LHCN-M2 (cell line): ENCODE data around the gene ITGAD. TPM values are rescaled to one million over a fixed set of nuclear protein-coding genes. Genes with fewer than 3 reads are reported as not detected.

Experiments used
- DNase-seq: peaks from one replicate; pipeline ENCODE4 v3.0.0-alpha.2; 2012; ENCODE audit warnings: low read depth
- polyA plus RNA-seq: library from polyadenylated mRNA; unstranded; fragments of >200 nt; gene quantifications from one replicate; pipeline ENCODE4 v1.2.1, GENCODE V29; 2012; ENCODE audit warnings: missing spikeins
- total RNA-seq: library from RNA; depleted of rRNA; stranded (reverse); fragments of >200 nt; gene quantifications from 2 replicates; pipeline ENCODE4 v1.2.3, GENCODE V29; 2014; rRNA removed

Gene ITGAD
- total RNA-seq: not detected in 2 replicates
- not detected for polyA plus RNA-seq

DNA sequence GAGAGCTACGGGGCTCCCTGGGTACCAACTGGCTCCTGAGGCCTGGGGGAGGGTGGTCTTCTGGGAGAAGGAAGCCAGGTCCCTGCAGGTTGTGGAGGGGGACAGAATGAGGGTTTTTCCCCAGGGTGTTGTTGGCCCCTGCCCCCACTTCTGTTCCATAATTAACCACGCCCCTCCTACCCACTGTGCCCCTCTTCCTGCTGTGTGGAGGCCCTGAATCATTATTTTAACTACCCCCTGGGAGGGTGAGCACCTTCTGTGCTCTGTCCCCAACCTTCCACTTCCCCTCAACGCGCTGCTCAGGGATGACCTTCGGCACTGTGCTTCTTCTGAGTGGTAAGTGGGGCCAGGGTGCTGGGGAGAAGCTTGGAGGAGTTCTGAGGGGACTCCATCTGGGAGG is at the start of gene ITGAD:
TSS of gene ITGAD (plus strand) at position 280 of the 400 bp plus-strand sequence. CDS start at position 306, 26 bp downstream.
- DNase-seq: no peak

DNA sequence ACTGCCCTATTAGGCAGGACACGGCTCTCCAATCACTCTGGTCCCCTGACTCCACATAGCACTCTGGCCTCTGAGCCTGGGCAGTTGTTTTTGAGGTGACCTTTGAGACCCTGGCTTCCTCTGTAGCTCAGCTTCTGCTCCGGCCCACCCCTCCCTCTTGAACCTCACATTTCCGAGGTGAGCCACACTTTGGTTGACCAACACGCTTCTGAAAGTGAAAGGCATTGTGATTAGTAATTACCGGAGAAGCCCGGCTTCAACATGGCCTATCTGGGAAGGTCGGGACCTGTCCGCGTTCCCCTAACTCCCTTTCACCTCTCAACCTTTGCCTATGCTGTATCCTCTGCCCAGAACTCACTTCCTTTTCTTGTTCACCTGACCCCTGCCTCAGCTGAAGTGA is 48.4 kb upstream of the ITGAD start:
- DNase-seq: no peak

DNA sequence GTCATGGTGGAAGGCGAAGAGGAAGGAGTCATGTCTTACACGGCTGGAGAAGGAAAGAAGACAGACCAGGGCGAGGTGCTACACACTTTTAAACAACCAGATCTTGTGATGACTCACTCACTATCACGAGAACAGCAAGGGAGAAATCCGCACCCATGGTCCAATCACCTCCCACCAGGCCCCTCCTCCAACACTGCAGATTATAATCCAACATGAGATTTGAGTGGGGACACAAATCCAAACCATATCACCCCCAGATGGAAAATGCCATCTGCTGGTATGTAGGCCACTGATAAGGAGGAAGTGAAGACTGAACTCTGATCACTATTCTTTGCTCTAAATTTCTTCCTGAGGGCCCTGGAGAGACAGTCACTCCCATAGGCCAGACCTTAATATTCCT is 45.7 kb upstream of the ITGAD start:
- DNase-seq: no peak

DNA sequence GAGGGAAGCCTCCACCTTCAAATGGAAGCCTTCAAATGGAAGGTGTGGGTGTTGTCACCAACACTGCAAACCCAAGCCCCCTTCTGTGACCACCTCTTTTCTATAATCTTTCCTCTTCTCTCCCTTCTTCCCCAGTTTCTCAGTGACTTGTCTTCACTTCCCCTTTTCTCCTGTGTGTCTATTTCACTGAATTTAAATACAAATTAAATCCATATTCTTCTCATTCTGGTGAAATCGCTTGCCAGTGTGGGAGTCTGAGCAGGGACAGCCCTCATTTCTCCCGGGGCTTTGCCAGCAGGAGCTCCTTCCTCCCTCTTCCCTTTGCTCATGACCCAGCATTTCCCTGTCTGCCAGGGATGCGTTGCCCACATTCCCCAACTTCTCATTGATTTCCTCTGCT is 44.6 kb upstream of the ITGAD start:
- DNase-seq: no peak

DNA sequence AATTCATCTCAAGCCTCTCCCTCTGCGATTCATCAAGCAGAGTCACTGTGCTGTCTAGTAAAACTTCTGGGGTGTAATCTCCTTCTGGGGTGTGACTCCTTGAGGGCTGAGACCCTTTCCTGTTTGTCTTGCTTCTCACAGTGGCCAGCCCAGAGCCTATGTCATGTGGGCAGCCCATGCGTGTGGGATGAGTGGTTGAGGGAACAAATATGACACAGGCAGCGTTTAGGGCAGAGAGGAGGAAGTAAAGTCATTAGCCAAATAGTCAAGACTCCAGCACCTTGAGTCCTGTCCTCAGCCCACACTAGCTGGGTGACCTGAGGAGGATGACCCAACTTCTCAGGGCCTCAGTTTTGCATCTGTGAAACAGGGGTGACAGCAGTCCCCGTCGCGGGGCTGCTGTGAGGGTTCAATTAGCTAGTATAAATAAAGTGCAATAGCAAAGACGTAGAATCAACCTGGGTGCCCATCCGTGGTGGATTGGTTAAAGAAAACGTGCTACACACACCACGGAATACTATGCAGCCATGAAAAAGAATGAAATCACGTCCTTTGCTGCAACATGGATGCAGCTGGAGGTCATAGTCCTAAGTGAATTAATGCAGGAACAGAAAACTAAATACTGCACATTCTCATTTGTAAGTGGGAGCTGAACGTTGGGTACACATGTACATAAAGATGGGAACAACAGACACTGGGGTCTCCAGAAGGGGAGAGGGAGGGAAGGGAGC is 42.7 kb upstream of the ITGAD start:
- no peak for DNase-seq

DNA sequence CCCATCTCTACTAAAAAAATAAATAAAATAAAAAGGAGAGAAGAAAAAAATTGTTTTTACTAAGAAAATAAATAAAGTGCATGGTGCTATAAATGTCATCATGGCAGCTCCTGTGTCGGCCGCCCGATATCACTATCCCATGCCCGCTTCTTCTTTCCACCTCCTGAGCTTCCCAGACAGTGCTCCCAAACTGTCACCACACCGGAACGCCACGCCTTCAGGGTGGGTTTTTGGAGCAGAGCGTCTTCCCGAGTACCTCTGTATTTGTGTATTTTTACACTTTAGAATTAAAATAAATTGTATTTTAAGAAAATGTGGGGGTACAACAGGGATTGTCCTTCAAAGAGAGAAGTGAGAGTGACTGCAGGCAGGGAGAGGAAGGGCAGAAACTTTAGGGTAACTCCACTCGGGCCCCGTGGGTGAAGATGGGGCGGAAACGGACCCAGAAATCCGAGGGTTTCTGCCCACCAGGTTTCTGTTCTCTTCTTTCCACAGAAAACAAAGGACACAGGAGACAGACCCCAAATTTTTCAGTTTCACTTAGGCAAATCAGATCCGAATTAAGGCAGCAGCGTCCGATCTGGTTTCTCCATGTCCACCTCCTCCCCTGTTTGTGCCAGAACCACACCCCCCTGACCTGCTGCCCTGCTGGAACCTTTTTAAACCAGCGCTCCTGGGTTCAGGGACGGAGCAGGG is 41.7 kb upstream of the ITGAD start:
- DNase-seq: no peak

DNA sequence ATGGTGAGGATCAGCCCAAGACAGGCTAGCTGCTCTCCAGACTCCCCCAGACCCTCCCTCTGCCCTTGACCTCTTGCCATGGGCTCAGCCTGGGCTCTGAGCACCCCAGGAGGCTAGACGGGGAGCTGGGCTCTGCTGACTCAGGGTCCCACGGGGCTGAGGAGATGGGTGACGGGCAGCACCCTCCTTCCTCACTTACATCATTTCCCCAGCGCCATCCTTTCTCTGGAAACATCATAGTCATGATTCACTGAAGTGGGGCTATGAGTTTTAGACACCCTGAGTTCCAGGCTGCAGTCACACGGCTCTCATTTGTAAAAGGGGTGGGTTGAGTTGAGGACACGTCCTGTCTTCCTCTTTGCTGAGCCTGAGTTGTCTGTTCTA is 41.2 kb upstream of the ITGAD start:
- no peak for DNase-seq

DNA sequence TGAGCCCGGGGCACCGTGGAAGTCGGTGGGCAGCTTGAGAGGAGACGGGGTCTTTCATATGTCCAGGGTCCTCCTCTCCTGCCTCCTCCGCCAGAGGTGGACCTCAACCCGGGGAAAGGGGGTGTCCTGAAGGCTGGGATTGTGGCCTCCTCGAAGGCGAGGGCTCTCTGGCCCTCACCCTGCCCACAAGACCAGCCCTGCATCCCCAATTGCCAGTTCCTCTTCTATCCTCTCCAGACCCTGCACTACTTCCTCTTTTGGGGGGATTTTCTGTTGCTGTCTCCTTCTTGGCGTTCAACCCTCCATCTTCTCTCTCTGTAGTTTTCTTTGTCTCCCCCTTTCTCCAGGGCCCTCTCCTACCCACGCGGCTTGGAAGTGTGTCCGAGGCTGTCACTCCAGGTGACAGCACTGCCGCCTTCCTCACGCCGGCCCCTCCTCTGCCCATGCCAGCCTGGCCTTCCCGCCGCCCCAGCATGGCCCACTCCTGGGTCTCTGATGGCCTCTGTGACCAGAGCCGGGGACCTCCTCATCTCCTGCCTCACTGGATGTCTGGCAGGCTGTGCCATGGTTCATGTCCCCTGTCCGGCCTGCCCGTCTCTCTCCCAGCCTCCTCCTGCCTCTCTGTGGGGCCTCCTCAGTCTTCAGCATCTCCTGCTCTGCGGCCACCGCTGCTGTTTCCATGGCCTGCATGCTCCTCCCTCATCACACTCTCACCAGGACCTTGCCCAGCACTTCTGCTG is 40.6 kb upstream of the ITGAD start:
- DNase-seq: no peak

DNA sequence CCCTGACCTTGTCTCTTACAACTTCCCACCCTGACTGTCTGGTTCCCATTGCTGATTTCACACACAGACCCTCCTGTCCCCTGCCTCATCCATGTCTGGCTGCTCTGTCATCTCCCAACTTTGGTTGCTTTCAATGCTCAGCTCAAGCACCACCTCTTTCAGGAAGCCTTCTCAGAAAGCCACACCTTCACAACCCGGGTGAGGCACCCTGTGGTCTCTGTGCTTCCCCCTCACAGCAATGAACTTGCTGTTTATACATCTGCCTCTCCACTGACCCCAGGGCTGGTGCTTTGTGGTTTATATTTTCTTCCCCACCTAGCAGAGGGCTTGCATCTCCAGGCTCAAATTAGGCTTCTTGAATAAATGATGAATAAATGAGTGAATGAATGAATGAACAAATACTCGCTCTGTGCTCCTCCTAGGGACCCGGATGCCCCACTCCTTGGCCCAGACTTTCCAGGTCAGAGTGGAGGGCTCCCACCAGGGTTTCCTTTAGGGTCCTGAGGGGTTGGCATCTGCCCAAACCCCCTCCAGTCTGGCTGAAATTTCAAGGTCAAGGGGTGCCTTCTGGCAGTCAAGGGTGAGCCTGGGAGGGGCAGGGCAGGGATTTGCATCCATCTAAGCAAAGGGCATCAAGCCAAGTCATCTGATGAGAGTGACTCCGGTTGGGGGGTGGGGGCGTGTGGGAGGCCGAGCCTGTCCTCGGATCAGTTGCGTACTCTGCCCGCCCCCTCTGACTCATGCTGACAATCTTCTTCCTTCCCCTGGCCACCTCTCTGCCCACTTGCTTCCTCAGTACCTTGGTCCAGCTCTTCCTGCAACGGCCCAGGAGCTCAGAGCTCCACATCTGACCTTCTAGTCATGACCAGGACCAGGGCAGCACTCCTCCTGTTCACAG is 38.5 kb upstream of the ITGAD start, which contains the start of gene ITGAX:
TSS of gene ITGAX (plus strand) at position 783 of the 898 bp plus-strand sequence. CDS start at position 862, 79 bp downstream.
- DNase-seq: peak; percentile 34

DNA sequence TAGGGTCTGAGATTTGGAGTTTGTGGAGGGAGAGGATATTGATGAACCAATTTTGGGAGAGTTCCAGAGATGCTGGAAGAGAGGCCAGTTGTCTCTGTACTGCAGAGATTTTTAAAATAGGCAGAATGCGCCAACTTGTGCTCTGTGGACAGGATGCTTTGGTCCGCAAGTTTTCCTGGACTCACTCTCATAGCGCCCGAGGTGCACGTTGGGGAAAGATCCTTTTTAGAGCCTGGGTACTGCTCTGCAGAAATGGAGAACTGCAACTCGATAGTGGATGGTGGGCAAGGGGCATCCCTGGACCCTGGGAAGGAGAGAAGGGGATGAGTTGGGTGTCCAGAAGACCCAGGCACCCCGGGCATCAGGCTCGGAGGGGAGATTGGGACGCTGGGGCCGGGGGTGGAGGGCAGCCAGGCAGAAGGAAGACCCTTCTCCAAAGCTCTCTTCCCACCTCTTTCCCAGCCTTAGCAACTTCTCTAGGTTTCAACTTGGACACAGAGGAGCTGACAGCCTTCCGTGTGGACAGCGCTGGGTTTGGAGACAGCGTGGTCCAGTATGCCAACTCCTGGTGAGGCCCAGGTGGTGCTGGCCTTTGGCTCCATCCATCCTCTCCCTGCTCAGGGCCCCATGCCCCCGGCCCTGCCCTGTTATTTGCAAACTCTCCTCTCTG is 37.6 kb upstream of the ITGAD start:
- DNase-seq: no peak

DNA sequence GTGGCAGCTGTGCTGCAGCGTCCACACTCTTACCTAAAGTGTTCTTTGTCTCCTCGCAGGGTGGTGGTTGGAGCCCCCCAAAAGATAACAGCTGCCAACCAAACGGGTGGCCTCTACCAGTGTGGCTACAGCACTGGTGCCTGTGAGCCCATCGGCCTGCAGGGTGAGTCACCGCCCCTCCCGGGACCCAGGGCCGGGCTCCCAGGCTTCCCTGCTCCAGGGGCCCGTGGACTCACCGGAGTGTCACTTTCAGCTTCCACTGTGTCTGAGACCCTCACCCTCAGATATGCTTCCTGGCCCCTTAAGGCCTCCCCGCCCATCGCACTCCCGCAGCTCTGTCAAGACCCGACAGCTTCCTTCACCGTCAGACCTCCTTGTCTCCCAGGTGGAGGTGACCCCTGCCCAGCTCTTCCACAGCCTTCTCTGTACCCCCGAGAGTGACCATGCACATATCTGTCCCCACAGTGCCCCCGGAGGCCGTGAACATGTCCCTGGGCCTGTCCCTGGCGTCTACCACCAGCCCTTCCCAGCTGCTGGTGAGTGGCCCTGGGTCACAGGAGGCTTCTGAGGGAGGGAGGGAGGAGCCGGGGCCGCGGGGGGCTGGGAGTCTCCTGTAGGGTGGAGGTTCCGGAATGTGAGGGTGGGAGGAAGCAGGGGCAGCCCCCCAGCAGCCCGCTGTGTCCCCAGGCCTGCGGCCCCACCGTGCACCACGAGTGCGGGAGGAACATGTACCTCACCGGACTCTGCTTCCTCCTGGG is 36.4 kb upstream of the ITGAD start:
- peak; percentile 6 for DNase-seq

DNA sequence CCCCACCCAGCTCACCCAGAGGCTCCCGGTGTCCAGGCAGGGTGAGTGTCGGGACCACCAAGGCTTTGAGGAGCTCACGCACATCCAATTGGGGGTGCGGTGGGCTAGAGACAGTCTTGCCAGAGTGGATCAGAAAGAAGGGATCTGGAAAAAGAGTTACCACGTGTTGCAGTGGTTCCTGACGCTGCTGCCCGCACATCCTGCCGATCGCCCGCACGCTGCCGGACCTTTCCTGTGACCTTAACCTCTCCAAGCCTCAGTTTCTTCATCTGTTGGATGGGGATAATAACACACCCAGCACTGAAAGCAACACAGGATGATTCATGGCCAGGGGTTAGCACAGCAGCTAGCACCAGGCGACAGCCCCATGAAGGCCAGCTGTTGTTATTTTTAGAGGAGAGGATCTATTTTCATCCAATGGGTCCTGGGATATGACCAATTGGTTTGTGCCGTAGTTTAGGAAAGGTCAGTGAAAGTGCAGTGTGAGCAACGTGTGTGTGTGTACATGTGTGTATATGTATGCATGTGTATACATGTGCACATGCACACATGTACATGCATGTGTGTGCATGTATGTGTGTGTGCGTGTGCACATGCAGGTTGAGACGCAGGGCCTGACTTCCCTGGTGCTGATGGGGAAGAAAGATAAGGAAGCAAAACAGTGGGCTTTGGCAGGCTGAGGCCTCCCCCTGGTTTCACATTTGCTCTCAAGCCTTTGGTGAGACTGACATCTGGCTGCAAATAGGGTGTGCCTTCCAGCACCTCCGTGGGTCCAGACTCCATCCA is 35.6 kb upstream of the ITGAD start:
- peak; percentile 60 for DNase-seq

DNA sequence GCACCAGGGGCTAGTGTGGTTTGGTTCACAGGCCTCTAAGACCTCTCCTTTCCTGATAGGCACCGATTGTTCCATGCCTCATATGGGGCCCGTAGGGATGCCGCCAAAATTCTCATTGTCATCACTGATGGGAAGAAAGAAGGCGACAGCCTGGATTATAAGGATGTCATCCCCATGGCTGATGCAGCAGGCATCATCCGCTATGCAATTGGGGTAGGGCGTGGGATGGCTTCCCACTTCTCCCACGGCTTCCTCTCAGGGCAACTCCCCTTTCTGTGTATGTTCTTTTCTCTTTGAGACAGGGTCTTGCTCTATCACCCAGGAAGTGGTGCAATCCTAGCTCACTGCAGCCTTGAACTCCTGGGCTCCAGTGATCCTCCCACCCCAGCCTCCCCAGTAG is 32.9 kb upstream of the ITGAD start:
- DNase-seq: no peak

DNA sequence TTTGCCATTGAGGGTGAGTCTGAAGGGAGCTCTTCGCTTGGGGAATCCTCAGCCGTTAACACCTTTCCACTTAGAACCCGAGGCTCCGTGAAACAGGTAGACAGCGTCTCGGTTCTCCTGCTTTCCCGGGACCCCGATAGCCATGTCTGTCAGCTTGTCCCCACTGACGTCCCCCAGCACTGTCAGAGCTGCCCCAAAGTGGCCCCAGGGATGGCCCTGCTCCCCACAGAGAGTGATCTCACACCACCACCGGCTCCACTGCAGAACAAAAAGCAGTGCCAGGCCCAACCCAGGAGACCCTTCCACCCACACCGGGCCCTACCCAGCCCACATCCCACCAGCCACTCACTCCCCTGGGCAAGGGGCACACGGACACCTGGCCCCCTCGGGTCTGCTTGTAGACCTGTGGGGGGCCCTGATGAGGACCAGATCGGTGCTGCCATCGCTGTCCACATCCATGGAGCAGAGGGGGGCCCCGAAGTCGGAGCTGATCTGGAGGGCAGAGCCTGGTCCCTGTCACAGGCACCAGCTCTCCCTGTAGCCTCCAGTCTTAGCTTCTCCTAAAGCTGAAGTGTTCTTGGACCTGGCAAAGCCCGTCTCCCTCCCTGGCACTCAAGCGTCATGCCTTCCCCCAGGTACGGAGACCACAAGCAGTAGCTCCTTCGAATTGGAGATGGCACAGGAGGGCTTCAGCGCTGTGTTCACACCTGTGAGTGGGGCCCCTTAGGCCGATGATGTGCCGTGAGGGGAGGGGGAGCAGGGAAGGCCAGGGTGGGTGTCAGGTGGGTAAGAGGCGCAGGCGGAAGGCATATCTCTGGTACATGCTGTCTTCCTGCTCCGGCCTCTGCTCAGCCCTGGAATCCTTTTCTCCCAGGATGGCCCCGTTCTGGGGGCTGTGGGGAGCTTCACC is 31.7 kb upstream of the ITGAD start:
- no peak for DNase-seq

DNA sequence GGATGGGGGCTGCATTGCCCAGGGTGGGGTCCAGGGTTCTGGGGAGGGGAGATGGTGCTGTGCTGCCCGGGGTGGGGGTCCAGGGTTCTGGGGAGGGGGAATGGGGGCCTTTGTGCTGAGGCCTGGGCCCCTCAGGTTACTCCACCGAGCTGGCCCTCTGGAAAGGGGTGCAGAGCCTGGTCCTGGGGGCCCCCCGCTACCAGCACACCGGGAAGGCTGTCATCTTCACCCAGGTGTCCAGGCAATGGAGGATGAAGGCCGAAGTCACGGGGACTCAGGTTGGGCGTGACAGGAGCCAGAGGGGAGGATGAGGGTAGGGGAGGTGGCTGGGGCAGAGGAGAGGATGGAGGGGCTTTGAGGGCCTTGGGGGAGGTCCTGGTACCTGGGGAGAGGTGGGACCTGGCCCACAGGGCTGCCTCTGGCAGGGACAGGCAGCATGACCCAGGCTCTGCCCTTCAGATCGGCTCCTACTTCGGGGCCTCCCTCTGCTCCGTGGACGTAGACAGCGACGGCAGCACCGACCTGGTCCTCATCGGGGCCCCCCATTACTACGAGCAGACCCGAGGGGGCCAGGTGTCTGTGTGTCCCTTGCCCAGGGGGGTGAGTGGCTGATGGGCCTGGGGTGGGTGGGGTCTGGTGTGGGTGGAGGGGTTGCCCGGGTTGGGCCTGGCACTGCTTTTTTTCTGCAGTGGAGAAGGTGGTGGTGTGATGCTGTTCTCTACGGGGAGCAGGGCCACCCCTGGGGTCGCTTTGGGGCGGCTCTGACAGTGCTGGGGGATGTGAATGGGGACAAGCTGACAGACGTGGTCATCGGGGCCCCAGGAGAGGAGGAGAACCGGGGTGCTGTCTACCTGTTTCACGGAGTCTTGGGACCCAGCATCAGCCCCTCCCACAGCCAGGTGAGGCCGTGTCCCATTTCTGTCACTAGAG is 30.4 kb upstream of the ITGAD start:
- no peak for DNase-seq

DNA sequence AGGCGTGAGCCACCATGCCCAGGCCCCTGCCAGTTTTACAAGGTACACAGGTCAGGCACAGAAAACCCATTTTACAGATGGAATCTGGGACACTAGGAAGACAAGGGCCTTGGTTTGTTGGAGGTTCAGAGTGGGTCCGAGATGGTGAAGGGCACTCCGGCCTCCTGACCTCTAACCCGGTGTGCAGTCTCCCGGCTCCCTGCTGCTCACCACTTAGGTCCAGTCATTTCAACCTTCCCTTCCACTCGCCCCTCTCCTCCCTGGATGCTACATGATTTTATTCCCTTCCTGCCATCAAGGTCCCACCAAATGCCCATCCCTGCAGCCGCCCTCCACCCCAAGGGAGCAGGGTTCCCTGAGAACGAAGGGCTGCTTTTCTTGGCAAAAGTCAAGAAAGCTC is 29.4 kb upstream of the ITGAD start:
- no peak for DNase-seq

DNA sequence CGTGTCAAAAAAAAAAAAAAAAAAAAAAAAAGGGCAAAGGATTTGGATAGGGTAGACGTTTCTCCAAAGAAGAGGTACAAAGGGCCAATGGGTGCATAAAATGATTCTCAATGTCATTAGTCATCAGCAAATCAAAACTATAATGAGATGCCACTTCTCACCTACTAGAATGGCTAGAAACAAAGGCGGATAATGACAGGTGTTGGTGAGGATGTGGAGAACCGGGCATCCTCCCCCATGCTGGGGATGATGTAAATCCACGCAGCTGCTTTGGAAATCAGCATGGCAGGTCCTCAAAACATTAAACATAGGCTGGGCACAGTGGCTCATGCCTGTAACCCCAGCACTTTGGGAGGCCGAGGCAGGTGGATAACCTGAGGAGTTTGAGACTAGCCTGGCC is 28.7 kb upstream of the ITGAD start:
- peak; percentile 3 for DNase-seq
